ENCODE measurements around the gene DOHH. TPM values are rescaled to one million over a fixed set of nuclear protein-coding genes. Genes with fewer than 3 reads are reported as not detected.
A peak's percentile ranks its signal among the peaks of the same experiment; 100 is the strongest.

Gene DOHH
- total RNA-seq, 2 donors from 2014 or later = 14.1 to 18.4 TPM

DNA sequence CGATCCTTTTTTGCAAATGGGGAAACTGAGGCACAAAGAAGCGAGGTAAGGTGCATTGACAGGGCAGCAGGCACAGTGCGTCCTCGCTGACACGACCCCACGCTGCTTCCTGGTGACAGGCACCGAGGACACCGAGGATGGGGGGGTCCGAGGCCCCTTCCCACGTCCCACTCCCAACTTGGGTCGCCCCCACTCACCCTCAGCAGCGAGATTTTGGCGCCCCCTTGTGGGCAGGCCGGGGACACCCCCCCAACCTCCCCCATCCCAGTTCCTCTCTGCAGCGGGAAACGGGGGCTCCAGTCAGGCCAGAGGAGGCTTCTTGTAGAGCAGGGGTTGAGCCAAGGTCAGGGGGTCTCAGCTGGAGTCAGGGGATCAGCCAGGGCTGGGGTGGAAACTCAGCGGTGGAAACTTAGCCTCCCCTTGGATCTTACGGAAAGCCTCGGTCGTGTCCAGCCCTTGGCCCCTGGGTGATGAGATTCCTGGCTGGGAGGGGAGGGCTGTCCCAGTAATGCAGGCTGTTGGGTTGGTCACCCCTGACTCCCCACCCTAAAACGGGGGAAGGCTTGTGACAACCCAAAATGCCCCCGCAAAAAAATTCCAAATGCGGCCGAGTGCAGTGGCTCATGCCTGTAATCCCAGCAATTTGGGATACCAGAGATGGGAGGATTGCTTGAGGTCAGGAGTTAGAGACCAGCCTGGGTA is 28.4 kb downstream of the DOHH start:
- TF ChIP-seq CTCF (IDR thresholded peaks at IDR 0.05) = peak; percentile 84 to 96
- H3K4me1 ChIP-seq = peaks cover 0 to 26% of the 10 kb centered on the region in 2 donors
- no peaks in the 10 kb centered on the region for H3K36me3 ChIP-seq
- no peak overlapping the region for H3K27ac ChIP-seq
- H3K9me3 ChIP-seq = no peaks in the 10 kb centered on the region
- no peaks in the 10 kb centered on the region for H3K27me3 ChIP-seq
- no peak overlapping the region for H3K4me3 ChIP-seq
- DNase-seq (ENCODE audit: low spot score) = no peak

DNA sequence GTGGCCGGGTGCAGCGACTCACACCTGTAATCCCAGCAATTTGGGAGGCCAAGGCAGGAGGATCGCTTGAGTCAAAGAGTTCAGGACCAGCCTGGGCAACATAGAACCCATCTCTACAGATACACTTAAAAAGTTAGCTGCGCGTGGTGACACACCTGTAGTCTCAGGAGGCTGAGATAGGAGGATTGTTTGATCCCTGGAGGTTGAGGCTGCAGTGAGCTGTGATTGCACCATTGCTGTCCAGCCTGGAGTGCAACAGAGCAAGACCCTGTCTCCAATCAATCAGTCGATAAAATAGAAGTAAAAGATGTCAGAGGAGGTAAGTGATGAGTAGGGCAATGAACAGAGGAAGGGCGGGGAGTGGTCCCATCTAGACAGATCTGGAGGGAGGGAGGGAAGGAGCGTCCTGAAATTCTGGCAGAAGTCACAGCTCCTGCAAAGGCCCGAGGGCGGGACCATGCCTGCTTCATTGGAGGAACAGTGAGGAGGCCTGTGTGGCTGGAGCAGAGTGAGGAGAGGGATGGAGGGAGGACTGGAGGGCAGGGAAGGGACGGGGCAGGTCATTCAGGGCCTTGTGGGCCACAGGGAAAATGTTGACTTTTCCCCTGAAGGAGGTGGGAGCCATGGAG is 29.9 kb downstream of the DOHH start:
- Histone ChIP-seq H3K4me1 (peaks cover 0 to 41% of the 10 kb centered on the region in 2 donors), H3K27ac (peak overlapping the region in 1 of 2 donors; percentile 29)
- TF ChIP-seq CTCF (IDR thresholded peaks at IDR 0.05) = no peak

GRCh38 chr19:3469638-3470499 is 30.6 kb downstream of the DOHH start:
- no peaks in the 10 kb centered on the region for H3K36me3 ChIP-seq
- DNase-seq (ENCODE audit: low spot score) = no peak
- H3K4me3 ChIP-seq = no peak overlapping the region
- H3K4me1 ChIP-seq = peaks cover 0 to 44% of the 10 kb centered on the region in 2 donors
- H3K27me3 ChIP-seq = no peaks in the 10 kb centered on the region
- peak overlapping the region; percentile 31 to 37 for H3K27ac ChIP-seq
- TF ChIP-seq CTCF (IDR thresholded peaks at IDR 0.05) = peak in 1 of 2 donors; percentile 45
- no peaks in the 10 kb centered on the region for H3K9me3 ChIP-seq

More for the DNA sequence above, 29.9 kb downstream of the DOHH start:
- no peak overlapping the region for H3K4me3 ChIP-seq
- no peak for DNase-seq (ENCODE audit: low spot score)
- no peaks in the 10 kb centered on the region for H3K36me3 ChIP-seq
- no peaks in the 10 kb centered on the region for H3K9me3 ChIP-seq
- H3K27me3 ChIP-seq = no peaks in the 10 kb centered on the region

DNA sequence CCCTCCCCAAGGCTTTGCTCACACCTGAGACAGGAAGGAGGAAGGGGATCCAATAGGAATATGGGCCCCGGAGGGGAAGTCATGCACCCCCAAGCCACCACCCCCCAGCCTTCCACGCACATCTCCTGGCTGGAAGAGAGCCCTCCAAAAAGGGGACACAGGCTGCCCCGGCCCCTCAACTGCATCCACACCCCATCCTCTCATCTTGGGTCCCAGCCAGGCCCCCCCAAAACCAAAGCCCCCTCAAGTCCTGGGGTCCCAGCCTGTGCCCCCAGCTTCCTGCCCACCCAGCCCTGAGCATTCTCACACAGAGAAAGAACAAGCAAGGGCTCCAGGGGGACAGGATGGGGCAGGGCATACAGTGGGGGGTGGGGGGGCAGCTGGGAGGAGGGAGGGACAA is 32.3 kb downstream of the DOHH start:
- no peak for TF ChIP-seq CTCF (IDR thresholded peaks at IDR 0.05)
- no peaks in the 10 kb centered on the region for H3K9me3 ChIP-seq
- H3K27me3 ChIP-seq = no peaks in the 10 kb centered on the region
- H3K4me1 ChIP-seq = peaks cover 0 to 60% of the 10 kb centered on the region in 2 donors
- H3K27ac ChIP-seq = peak overlapping the region; percentile 46 to 78
- no peak for DNase-seq (ENCODE audit: low spot score)
- H3K36me3 ChIP-seq = peaks cover 12% of the 10 kb centered on the region
- H3K4me3 ChIP-seq = no peak overlapping the region

- Histone ChIP-seq H3K27ac (peak overlapping the region; percentile 62 to 78), H3K9me3 (no peaks in the 10 kb centered on the region), H3K4me1 (peaks cover 0 to 57% of the 10 kb centered on the region in 2 donors), H3K4me3 (no peak overlapping the region), H3K36me3 (peaks cover 18% of the 10 kb centered on the region), H3K27me3 (no peaks in the 10 kb centered on the region)
- DNase-seq (ENCODE audit: low spot score) = no peak
- no peak for TF ChIP-seq CTCF (IDR thresholded peaks at IDR 0.05)
These were observed 32.9 kb downstream of the DOHH start for GRCh38 chr19:3467437-3468198.

Measured in right atrium auricular region (tissue), 2 donors.